ENCODE results near the gene TBPL2.

The TBPL2 gene

GRCh38 chr14:55404173-55404854, 36.1 kb downstream of the TBPL2 start:
- Histone ChIP-seq H3K9ac (ENCODE audit: low read length in 2 of 2) (no peak overlapping the region), H3K9me3 (ENCODE audit: control insufficient read depth in 2 of 2, low read length in 2 of 2) (no peaks in the 10 kb centered on the region), H3K4me1 (ENCODE audit: control insufficient read depth, insufficient read depth, low read length) (no peaks in the 10 kb centered on the region), H3K36me3 (ENCODE audit: control insufficient read depth in 2 of 2, insufficient read depth in 2 of 2, low read length in 2 of 2) (no peaks in the 10 kb centered on the region), H3K27ac (ENCODE audit: low read length) (no peak overlapping the region), H3K4me3 (ENCODE audit: low read length in 2 of 2) (no peak overlapping the region), H3K27me3 (ENCODE audit: control insufficient read depth in 1 of 2, insufficient read depth in 2 of 2, low read length in 2 of 2) (no peaks in the 10 kb centered on the region)

DNA sequence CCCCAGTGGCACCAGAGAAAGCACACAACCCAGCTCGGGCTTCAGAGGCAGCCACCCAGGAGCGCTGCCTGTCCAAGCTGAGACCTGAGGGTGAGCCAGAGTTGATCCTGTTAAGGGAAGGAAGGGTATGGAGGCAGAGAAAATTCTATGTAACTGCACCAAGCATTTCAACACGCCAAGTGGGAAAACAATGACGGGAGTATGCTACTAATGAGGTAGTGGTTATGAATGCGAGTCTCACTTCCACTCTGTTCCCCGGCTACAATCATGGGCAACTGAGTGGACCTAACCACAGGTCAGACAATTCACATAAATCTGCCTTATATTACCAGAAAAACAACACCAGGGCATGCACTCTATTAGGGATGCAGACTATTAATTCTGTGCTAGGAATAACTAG, 38.7 kb downstream of the TBPL2 start:
- Histone ChIP-seq H3K9me3 (ENCODE audit: control insufficient read depth in 2 of 2, low read length in 2 of 2) (no peaks in the 10 kb centered on the region), H3K36me3 (ENCODE audit: control insufficient read depth in 2 of 2, insufficient read depth in 2 of 2, low read length in 2 of 2) (peaks cover 0 to 6% of the 10 kb centered on the region in 2 donors), H3K27ac (ENCODE audit: low read length) (no peak overlapping the region), H3K9ac (ENCODE audit: low read length in 2 of 2) (no peak overlapping the region), H3K27me3 (ENCODE audit: control insufficient read depth in 1 of 2, insufficient read depth in 2 of 2, low read length in 2 of 2) (no peaks in the 10 kb centered on the region), H3K4me3 (ENCODE audit: low read length in 2 of 2) (no peak overlapping the region), H3K4me1 (ENCODE audit: control insufficient read depth, insufficient read depth, low read length) (no peaks in the 10 kb centered on the region)

DNA sequence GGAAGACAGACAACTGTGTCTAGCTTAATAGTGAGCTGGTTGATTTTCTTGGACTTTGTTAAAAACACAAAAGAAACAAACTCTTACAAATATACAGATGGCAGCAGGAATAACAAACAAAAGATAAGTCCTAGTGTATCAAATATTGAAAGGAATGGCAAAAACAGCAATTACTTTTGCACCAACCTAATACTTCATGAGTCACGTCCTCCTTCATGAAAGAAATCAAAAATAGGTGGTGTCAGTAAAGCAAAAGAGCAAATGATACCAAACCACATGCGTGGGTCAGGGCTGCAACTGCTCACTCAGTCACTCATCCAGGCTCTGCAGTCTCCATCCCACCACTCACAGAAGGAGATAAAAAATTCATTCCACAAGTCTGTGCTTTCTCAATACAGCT, 40.6 kb downstream of the TBPL2 start:
- peaks cover 3 to 10% of the 10 kb centered on the region in 2 donors for H3K36me3 ChIP-seq (ENCODE audit: control insufficient read depth in 2 of 2, insufficient read depth in 2 of 2, low read length in 2 of 2)
- no peak overlapping the region for H3K27ac ChIP-seq (ENCODE audit: low read length)
- H3K27me3 ChIP-seq (ENCODE audit: control insufficient read depth in 1 of 2, insufficient read depth in 2 of 2, low read length in 2 of 2), result no peaks in the 10 kb centered on the region
- no peaks in the 10 kb centered on the region for H3K4me1 ChIP-seq (ENCODE audit: control insufficient read depth, insufficient read depth, low read length)
- no peaks in the 10 kb centered on the region for H3K9me3 ChIP-seq (ENCODE audit: control insufficient read depth in 2 of 2, low read length in 2 of 2)
- H3K9ac ChIP-seq (ENCODE audit: low read length in 2 of 2), result no peak overlapping the region
- H3K4me3 ChIP-seq (ENCODE audit: low read length in 2 of 2), result no peak overlapping the region

GRCh38 chr14:55399183-55399582, 41.2 kb downstream of the TBPL2 start:
- no peaks in the 10 kb centered on the region for H3K4me1 ChIP-seq (ENCODE audit: control insufficient read depth, insufficient read depth, low read length)
- no peaks in the 10 kb centered on the region for H3K27me3 ChIP-seq (ENCODE audit: control insufficient read depth in 1 of 2, insufficient read depth in 2 of 2, low read length in 2 of 2)
- H3K9ac ChIP-seq (ENCODE audit: low read length in 2 of 2), result no peak overlapping the region
- no peak overlapping the region for H3K4me3 ChIP-seq (ENCODE audit: low read length in 2 of 2)
- H3K36me3 ChIP-seq (ENCODE audit: control insufficient read depth in 2 of 2, insufficient read depth in 2 of 2, low read length in 2 of 2), result peaks cover 4 to 16% of the 10 kb centered on the region in 2 donors
- H3K27ac ChIP-seq (ENCODE audit: low read length), result no peak overlapping the region
- no peaks in the 10 kb centered on the region for H3K9me3 ChIP-seq (ENCODE audit: control insufficient read depth in 2 of 2, low read length in 2 of 2)

GRCh38 chr14:55398679-55399078, 41.7 kb downstream of the TBPL2 start:
- no peak overlapping the region for H3K9ac ChIP-seq (ENCODE audit: low read length in 2 of 2)
- no peaks in the 10 kb centered on the region for H3K27me3 ChIP-seq (ENCODE audit: control insufficient read depth in 1 of 2, insufficient read depth in 2 of 2, low read length in 2 of 2)
- H3K4me3 ChIP-seq (ENCODE audit: low read length in 2 of 2), result no peak overlapping the region
- peaks cover 4 to 16% of the 10 kb centered on the region in 2 donors for H3K36me3 ChIP-seq (ENCODE audit: control insufficient read depth in 2 of 2, insufficient read depth in 2 of 2, low read length in 2 of 2)
- H3K4me1 ChIP-seq (ENCODE audit: control insufficient read depth, insufficient read depth, low read length), result no peaks in the 10 kb centered on the region
- no peaks in the 10 kb centered on the region for H3K9me3 ChIP-seq (ENCODE audit: control insufficient read depth in 2 of 2, low read length in 2 of 2)
- H3K27ac ChIP-seq (ENCODE audit: low read length), result no peak overlapping the region

- Histone ChIP-seq H3K9me3 (ENCODE audit: control insufficient read depth in 2 of 2, low read length in 2 of 2) (no peaks in the 10 kb centered on the region), H3K4me1 (ENCODE audit: control insufficient read depth, insufficient read depth, low read length) (no peaks in the 10 kb centered on the region), H3K4me3 (ENCODE audit: low read length in 2 of 2) (no peak overlapping the region), H3K36me3 (ENCODE audit: control insufficient read depth in 2 of 2, insufficient read depth in 2 of 2, low read length in 2 of 2) (peaks cover 13 to 23% of the 10 kb centered on the region in 2 donors), H3K27ac (ENCODE audit: low read length) (no peak overlapping the region), H3K9ac (ENCODE audit: low read length in 2 of 2) (no peak overlapping the region), H3K27me3 (ENCODE audit: control insufficient read depth in 1 of 2, insufficient read depth in 2 of 2, low read length in 2 of 2) (no peaks in the 10 kb centered on the region)
These were observed 51.1 kb downstream of the TBPL2 start for GRCh38 chr14:55389330-55389729.

DNA sequence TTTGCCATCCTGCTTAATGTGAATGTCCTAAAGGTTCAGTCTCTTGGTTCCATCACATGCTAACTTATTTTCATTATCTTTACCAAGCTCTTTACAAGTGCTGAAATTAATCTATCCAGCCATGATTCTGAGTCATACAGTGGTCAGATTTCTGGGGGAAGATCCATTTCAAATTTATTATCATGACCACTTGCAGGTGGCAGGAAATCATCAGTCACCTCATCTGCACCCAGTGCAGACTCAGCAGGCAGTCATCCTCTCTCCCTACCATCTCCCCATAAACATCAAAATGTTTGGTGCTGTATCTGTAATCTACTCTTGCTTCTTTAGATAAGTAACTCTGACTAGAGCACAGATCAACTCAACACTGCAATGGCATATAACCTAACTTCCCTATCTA, 52.3 kb downstream of the TBPL2 start:
- H3K4me3 ChIP-seq (ENCODE audit: low read length in 2 of 2), result no peak overlapping the region
- H3K36me3 ChIP-seq (ENCODE audit: control insufficient read depth in 2 of 2, insufficient read depth in 2 of 2, low read length in 2 of 2), result peaks cover 13 to 26% of the 10 kb centered on the region in 2 donors
- no peaks in the 10 kb centered on the region for H3K9me3 ChIP-seq (ENCODE audit: control insufficient read depth in 2 of 2, low read length in 2 of 2)
- no peak overlapping the region for H3K27ac ChIP-seq (ENCODE audit: low read length)
- H3K4me1 ChIP-seq (ENCODE audit: control insufficient read depth, insufficient read depth, low read length), result no peaks in the 10 kb centered on the region
- H3K27me3 ChIP-seq (ENCODE audit: control insufficient read depth in 1 of 2, insufficient read depth in 2 of 2, low read length in 2 of 2), result no peaks in the 10 kb centered on the region
- H3K9ac ChIP-seq (ENCODE audit: low read length in 2 of 2), result no peak overlapping the region

GRCh38 chr14:55387121-55387520, 53.3 kb downstream of the TBPL2 start:
- Histone ChIP-seq H3K4me1 (ENCODE audit: control insufficient read depth, insufficient read depth, low read length) (no peaks in the 10 kb centered on the region), H3K9ac (ENCODE audit: low read length in 2 of 2) (no peak overlapping the region), H3K4me3 (ENCODE audit: low read length in 2 of 2) (no peak overlapping the region), H3K27me3 (ENCODE audit: control insufficient read depth in 1 of 2, insufficient read depth in 2 of 2, low read length in 2 of 2) (no peaks in the 10 kb centered on the region), H3K36me3 (ENCODE audit: control insufficient read depth in 2 of 2, insufficient read depth in 2 of 2, low read length in 2 of 2) (peaks cover 17 to 28% of the 10 kb centered on the region in 2 donors), H3K27ac (ENCODE audit: low read length) (no peak overlapping the region), H3K9me3 (ENCODE audit: control insufficient read depth in 2 of 2, low read length in 2 of 2) (no peaks in the 10 kb centered on the region)

- H3K27ac ChIP-seq (ENCODE audit: low read length), result no peak overlapping the region
- H3K36me3 ChIP-seq (ENCODE audit: control insufficient read depth in 2 of 2, insufficient read depth in 2 of 2, low read length in 2 of 2), result peaks cover 21 to 33% of the 10 kb centered on the region in 2 donors
- no peaks in the 10 kb centered on the region for H3K4me1 ChIP-seq (ENCODE audit: control insufficient read depth, insufficient read depth, low read length)
- H3K4me3 ChIP-seq (ENCODE audit: low read length in 2 of 2), result no peak overlapping the region
- H3K9me3 ChIP-seq (ENCODE audit: control insufficient read depth in 2 of 2, low read length in 2 of 2), result no peaks in the 10 kb centered on the region
- no peaks in the 10 kb centered on the region for H3K27me3 ChIP-seq (ENCODE audit: control insufficient read depth in 1 of 2, insufficient read depth in 2 of 2, low read length in 2 of 2)
- H3K9ac ChIP-seq (ENCODE audit: low read length in 2 of 2), result no peak overlapping the region
These were observed 54.2 kb downstream of the TBPL2 start for GRCh38 chr14:55386037-55386808.

DNA sequence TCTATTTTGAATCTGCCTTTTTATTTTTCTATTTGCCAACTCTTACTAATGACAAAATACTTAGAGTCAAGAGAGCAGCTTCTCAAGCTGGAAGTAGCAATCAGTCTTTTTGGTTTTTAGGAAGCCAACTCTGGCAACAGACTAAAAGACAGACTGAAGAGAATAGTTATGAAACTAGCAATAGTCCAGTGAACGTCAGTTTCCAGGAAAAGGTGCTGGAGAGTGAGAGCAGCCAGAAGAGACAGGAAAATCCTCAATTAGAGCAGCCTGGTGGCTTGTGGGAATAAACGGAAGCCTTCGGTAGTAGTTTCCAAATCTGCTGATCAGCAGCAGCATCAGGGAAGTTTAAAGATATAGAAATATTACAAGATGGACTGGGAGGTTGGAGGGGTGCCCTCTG, 55.9 kb downstream of the TBPL2 start:
- peaks cover 31 to 43% of the 10 kb centered on the region in 2 donors for H3K36me3 ChIP-seq (ENCODE audit: control insufficient read depth in 2 of 2, insufficient read depth in 2 of 2, low read length in 2 of 2)
- H3K4me1 ChIP-seq (ENCODE audit: control insufficient read depth, insufficient read depth, low read length), result no peaks in the 10 kb centered on the region
- no peak overlapping the region for H3K9ac ChIP-seq (ENCODE audit: low read length in 2 of 2)
- H3K9me3 ChIP-seq (ENCODE audit: control insufficient read depth in 2 of 2, low read length in 2 of 2), result no peaks in the 10 kb centered on the region
- H3K27ac ChIP-seq (ENCODE audit: low read length), result no peak overlapping the region
- H3K4me3 ChIP-seq (ENCODE audit: low read length in 2 of 2), result no peak overlapping the region
- H3K27me3 ChIP-seq (ENCODE audit: control insufficient read depth in 1 of 2, insufficient read depth in 2 of 2, low read length in 2 of 2), result no peaks in the 10 kb centered on the region
